Hypothalamus (tissue), 51 donors: ENCODE measurements around the gene PITPNC1.
A peak's percentile ranks its signal among the peaks of the same experiment; 100 is the strongest.

Source experiments
- DNase-seq, 51 donors: peaks; one replicate each; lab custom pipeline; 2025; lab: John Stamatoyannopoulos, UW

Gene PITPNC1

GRCh38 chr17:67662712-67663111, 285.6 kb downstream of the PITPNC1 start:
- no peak for DNase-seq

- DNase-seq: no peak
Observed at GRCh38 chr17:67663457-67663856, 286.4 kb downstream of the PITPNC1 start.

GRCh38 chr17:67666028-67666427, 288.9 kb downstream of the PITPNC1 start:
- no peak for DNase-seq

GRCh38 chr17:67666710-67667109, 289.6 kb downstream of the PITPNC1 start:
- no peak for DNase-seq

- no peak for DNase-seq
Observed at GRCh38 chr17:67671493-67671892, 294.4 kb downstream of the PITPNC1 start.

- peak in 1 of 51 donors; percentile 35 for DNase-seq
Observed at GRCh38 chr17:67672592-67673335, 295.7 kb downstream of the PITPNC1 start.

- no peak for DNase-seq
Observed at GRCh38 chr17:67675481-67675880, 298.4 kb downstream of the PITPNC1 start.

- no peak for DNase-seq
Observed at GRCh38 chr17:67676305-67676704, 299.2 kb downstream of the PITPNC1 start.

GRCh38 chr17:67678414-67678813, 301.3 kb downstream of the PITPNC1 start:
- no peak for DNase-seq

- no peak for DNase-seq
Observed at GRCh38 chr17:67679225-67679624, 302.1 kb downstream of the PITPNC1 start.

GRCh38 chr17:67679721-67680120, 302.6 kb downstream of the PITPNC1 start:
- no peak for DNase-seq

- DNase-seq: no peak
Observed at GRCh38 chr17:67680445-67681224, 303.6 kb downstream of the PITPNC1 start.

- DNase-seq: no peak
Observed at GRCh38 chr17:67682196-67682595, 305.1 kb downstream of the PITPNC1 start.

- DNase-seq: no peak
Observed at GRCh38 chr17:67685351-67685750, 308.3 kb downstream of the PITPNC1 start.

GRCh38 chr17:67686241-67686640, 309.2 kb downstream of the PITPNC1 start:
- no peak for DNase-seq

GRCh38 chr17:67687511-67687910, 310.4 kb downstream of the PITPNC1 start:
- no peak for DNase-seq

GRCh38 chr17:67689534-67690177, 312.6 kb downstream of the PITPNC1 start:
- peak in 13 of 51 donors; percentile 2 to 64 (median 22) for DNase-seq

GRCh38 chr17:67693811-67694210, 316.7 kb downstream of the PITPNC1 start:
- no peak for DNase-seq

GRCh38 chr17:67696347-67696746, 319.3 kb downstream of the PITPNC1 start:
- DNase-seq: no peak

- no peak for DNase-seq
Observed at GRCh38 chr17:67696853-67697498, 319.9 kb downstream of the PITPNC1 start.
